HEK293T (cell line): ENCODE measurements around the gene FCHO2.

Experiments
- BHLHE40 ChIP-seq: fragments of 450-650 bp; IDR thresholded peaks from 2 replicates; pipeline ENCODE4 v1.6.1; 2016; ENCODE audit warnings: mild to moderate bottlenecking, moderate library complexity, borderline replicate concordance
- ELF4 ChIP-seq: fragments of 450-650 bp; IDR thresholded peaks from 2 replicates; pipeline ENCODE4 v1.6.1; 2017; ENCODE audit warnings: antibody characterized with exemption
- FOXA1 ChIP-seq: fragments of 450-650 bp; IDR thresholded peaks from 2 replicates; pipeline ENCODE4 v1.6.1; 2016; ENCODE audit warnings: mild to moderate bottlenecking
- FOXK2 ChIP-seq: fragments of 450-650 bp; IDR thresholded peaks from 2 replicates; pipeline ENCODE4 v1.6.1; 2016; ENCODE audit warnings: mild to moderate bottlenecking
- SP1 ChIP-seq: fragments of 450-650 bp; IDR thresholded peaks from 2 replicates; pipeline ENCODE4 v1.6.1; 2017
- SUZ12 ChIP-seq: fragments of 450-650 bp; IDR thresholded peaks from 2 replicates; pipeline ENCODE4 v1.6.1; 2016; ENCODE audit warnings: mild to moderate bottlenecking

GRCh38 chr5:73028991-73029595, 73.3 kb downstream of the FCHO2 start:
- no peak for TF ChIP-seq BHLHE40
- TF ChIP-seq FOXK2: no peak
- no peak for TF ChIP-seq SP1
- TF ChIP-seq SUZ12: no peak
- TF ChIP-seq ELF4: no peak
- no peak for TF ChIP-seq FOXA1
